HCT116 (cell line): Measurements from ENCODE around the gene IQGAP2.

Source experiments
- POLR2A ChIP-seq: IDR thresholded peaks from 2 replicates; pipeline ENCODE4 v1.7.0; 2011; ENCODE audit warnings: borderline replicate concordance; ENCODE audit not compliant: insufficient read depth, insufficient read length; ENCODE audit errors: extremely low read depth
- ZNF274 ChIP-seq: fragments of 200-500 bp; sonication (Bioruptor generic); IDR thresholded peaks from 2 replicates; pipeline ENCODE4 v1.6.1; 2014; ENCODE audit warnings: mild to moderate bottlenecking, low read depth, low read length, inconsistent platforms
- TF ChIP-seq, protein P1 (sequence below), 3 experiments: fragments of 200-600 bp in 1 of 3; sonication (generic) in 1 of 3; IDR thresholded peaks in 2 of 3; conservative IDR thresholded peaks in 1 of 3; 2 replicates each; pipeline ENCODE4 v1.5.1; 2012 to 2017; ENCODE audit warnings: low read depth in 2 of 3, low read length in 2 of 3, antibody characterized with exemption in 1 of 3, borderline replicate concordance in 1 of 3, control low read depth in 1 of 3, mild to moderate bottlenecking in 1 of 3, mixed read lengths in 1 of 3, mixed run types in 1 of 3, moderate library complexity in 1 of 3; ENCODE audit not compliant: insufficient read depth in 1 of 3
- TF ChIP-seq, protein P2 (sequence below): IDR thresholded peaks from 2 replicates; pipeline ENCODE4 v1.6.1; 2012; ENCODE audit warnings: low read depth
- TF ChIP-seq, protein P3 (sequence below): IDR thresholded peaks from 2 replicates; pipeline ENCODE4 v1.6.1; 2012

DNA sequence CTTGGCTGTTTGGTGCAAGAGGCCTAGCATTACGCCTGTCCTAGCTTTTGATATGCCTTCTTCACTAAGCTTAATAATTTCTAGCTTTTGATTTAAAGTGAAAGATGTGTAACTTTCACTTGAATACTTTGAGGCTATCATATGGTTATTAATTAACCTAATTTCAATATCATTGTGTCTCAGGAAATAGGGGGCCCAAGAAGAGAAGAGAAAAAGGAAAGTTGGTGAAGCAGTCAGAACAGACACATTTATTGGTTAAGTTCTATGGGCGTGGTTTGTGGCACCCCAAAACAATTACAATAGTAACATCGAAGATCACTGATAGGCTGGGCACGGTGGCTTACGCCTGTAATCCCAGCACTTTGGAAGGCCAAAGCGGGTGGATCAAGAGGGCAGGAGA is 261.0 kb downstream of the IQGAP2 start:
- TF ChIP-seq, protein P1, sequence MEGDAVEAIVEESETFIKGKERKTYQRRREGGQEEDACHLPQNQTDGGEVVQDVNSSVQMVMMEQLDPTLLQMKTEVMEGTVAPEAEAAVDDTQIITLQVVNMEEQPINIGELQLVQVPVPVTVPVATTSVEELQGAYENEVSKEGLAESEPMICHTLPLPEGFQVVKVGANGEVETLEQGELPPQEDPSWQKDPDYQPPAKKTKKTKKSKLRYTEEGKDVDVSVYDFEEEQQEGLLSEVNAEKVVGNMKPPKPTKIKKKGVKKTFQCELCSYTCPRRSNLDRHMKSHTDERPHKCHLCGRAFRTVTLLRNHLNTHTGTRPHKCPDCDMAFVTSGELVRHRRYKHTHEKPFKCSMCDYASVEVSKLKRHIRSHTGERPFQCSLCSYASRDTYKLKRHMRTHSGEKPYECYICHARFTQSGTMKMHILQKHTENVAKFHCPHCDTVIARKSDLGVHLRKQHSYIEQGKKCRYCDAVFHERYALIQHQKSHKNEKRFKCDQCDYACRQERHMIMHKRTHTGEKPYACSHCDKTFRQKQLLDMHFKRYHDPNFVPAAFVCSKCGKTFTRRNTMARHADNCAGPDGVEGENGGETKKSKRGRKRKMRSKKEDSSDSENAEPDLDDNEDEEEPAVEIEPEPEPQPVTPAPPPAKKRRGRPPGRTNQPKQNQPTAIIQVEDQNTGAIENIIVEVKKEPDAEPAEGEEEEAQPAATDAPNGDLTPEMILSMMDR (IDR thresholded peaks at IDR 0.05 in 2 of 3, conservative IDR thresholded peaks at IDR 0.05 in 1 of 3; ENCODE audit: borderline replicate concordance in 1 of 3, insufficient read depth in 1 of 3, low read depth in 2 of 3, low read length in 2 of 3) = no peak
- no peak for TF ChIP-seq ZNF274
- TF ChIP-seq, protein P2, sequence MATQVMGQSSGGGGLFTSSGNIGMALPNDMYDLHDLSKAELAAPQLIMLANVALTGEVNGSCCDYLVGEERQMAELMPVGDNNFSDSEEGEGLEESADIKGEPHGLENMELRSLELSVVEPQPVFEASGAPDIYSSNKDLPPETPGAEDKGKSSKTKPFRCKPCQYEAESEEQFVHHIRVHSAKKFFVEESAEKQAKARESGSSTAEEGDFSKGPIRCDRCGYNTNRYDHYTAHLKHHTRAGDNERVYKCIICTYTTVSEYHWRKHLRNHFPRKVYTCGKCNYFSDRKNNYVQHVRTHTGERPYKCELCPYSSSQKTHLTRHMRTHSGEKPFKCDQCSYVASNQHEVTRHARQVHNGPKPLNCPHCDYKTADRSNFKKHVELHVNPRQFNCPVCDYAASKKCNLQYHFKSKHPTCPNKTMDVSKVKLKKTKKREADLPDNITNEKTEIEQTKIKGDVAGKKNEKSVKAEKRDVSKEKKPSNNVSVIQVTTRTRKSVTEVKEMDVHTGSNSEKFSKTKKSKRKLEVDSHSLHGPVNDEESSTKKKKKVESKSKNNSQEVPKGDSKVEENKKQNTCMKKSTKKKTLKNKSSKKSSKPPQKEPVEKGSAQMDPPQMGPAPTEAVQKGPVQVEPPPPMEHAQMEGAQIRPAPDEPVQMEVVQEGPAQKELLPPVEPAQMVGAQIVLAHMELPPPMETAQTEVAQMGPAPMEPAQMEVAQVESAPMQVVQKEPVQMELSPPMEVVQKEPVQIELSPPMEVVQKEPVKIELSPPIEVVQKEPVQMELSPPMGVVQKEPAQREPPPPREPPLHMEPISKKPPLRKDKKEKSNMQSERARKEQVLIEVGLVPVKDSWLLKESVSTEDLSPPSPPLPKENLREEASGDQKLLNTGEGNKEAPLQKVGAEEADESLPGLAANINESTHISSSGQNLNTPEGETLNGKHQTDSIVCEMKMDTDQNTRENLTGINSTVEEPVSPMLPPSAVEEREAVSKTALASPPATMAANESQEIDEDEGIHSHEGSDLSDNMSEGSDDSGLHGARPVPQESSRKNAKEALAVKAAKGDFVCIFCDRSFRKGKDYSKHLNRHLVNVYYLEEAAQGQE = no peak
- TF ChIP-seq, protein P3, sequence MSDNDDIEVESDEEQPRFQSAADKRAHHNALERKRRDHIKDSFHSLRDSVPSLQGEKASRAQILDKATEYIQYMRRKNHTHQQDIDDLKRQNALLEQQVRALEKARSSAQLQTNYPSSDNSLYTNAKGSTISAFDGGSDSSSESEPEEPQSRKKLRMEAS = no peak
- TF ChIP-seq POLR2A = no peak
